CD4-positive, CD25-positive, alpha-beta regulatory T cell (primary cell): ENCODE data around the gene ZDHHC11B. TPM values are rescaled to one million over a fixed set of nuclear protein-coding genes. Genes with fewer than 3 reads are reported as not detected.
"Not testable (repeated sequence)": the region's sequence is repeated elsewhere in the genome, so short reads cannot be mapped to it uniquely, and the experiment has no call there.

Experiments used
- ATAC-seq, 2 donors: fragments of 150-1000 bp; cut with Tn5 transposase; one replicate each; pipeline ENCODE4 v1.10.0; 2021; ENCODE audit warnings: low read depth in 2 of 2, moderate number of reproducible peaks in 2 of 2, moderate library complexity in 1 of 2
- DNase-seq, 3 donors: peaks; one replicate each; pipeline versions ENCODE4 v3.0.0 to v3.0.0-alpha.2; 2012 to 2022; ENCODE audit warnings: mixed read lengths in 1 of 3
- H3K27ac ChIP-seq: one replicate; pipeline ENCODE4 v1.7.0; 2013; ENCODE audit warnings: mild to moderate bottlenecking, low read length; ENCODE audit not compliant: insufficient read depth, poor library complexity, severe bottlenecking
- H3K27me3 ChIP-seq: one replicate; pipeline ENCODE4 v1.7.0; 2013; ENCODE audit warnings: low read length; ENCODE audit not compliant: control insufficient read depth, insufficient read depth
- H3K36me3 ChIP-seq: one replicate; pipeline ENCODE4 v1.7.0; 2013; ENCODE audit warnings: mild to moderate bottlenecking, low read length, moderate library complexity; ENCODE audit not compliant: control insufficient read depth, insufficient read depth
- H3K4me1 ChIP-seq: 2 replicates; pipeline ENCODE4 v1.7.0; 2013; ENCODE audit warnings: mild to moderate bottlenecking, low read length; ENCODE audit not compliant: insufficient read depth, control insufficient read depth, poor library complexity, severe bottlenecking
- H3K4me3 ChIP-seq: one replicate; pipeline ENCODE4 v1.7.0; 2013; ENCODE audit warnings: low read depth, mild to moderate bottlenecking, low read length, moderate library complexity
- H3K9me3 ChIP-seq, 2 experiments: 1 replicate in 1 of 2; 2 replicates in 1 of 2; pipeline ENCODE4 v1.7.0; 2013; ENCODE audit warnings: low read length in 2 of 2, mild to moderate bottlenecking in 1 of 2, moderate library complexity in 1 of 2; ENCODE audit not compliant: control insufficient read depth in 2 of 2
- H3K27ac Mint-ChIP-seq, 3 donors: one replicate each; pipeline ENCODE4 v1.8.0; 2020 to 2022; ENCODE audit warnings: mild to moderate bottlenecking in 3 of 3, mixed read lengths in 3 of 3, moderate library complexity in 2 of 3
- H3K27me3 Mint-ChIP-seq: one replicate; pipeline ENCODE4 v1.8.0; 2022; ENCODE audit warnings: mild to moderate bottlenecking, mixed read lengths
- H3K36me3 Mint-ChIP-seq: one replicate; pipeline ENCODE4 v1.8.0; 2020; ENCODE audit warnings: mixed read lengths
- H3K4me1 Mint-ChIP-seq, 4 donors: one replicate each; pipeline ENCODE4 v1.8.0; 2020 to 2022; ENCODE audit warnings: mixed read lengths in 4 of 4, mild to moderate bottlenecking in 1 of 4
- H3K4me3 Mint-ChIP-seq, 4 donors: one replicate each; pipeline ENCODE4 v1.8.0; 2020 to 2022; ENCODE audit warnings: mild to moderate bottlenecking in 4 of 4, mixed read lengths in 4 of 4, moderate library complexity in 3 of 4
- H3K9me3 Mint-ChIP-seq, 7 donors: one replicate each; pipeline ENCODE4 v1.8.0; 2020 to 2022; ENCODE audit warnings: mixed read lengths in 7 of 7, mild to moderate bottlenecking in 3 of 7, moderate library complexity in 2 of 7
- polyA plus RNA-seq, 4 donors: library from polyadenylated mRNA; unstranded; fragments of 300-500 nt; fragmentation: Illumina TruSeq; gene quantifications; one replicate each; pipeline ENCODE4 v1.2.3, GENCODE V29; 2021
- total RNA-seq: library from RNA; stranded (reverse); gene quantifications from one replicate; pipeline ENCODE4 v1.2.3, GENCODE V29; 2022

ZDHHC11B gene
- total and polyA plus RNA-seq, 5 donors from 2014 or later, result 17.7 TPM; not detected in 4

GRCh38 chr5:713686-714085 lies 70.8 kb downstream of the ZDHHC11B start:
- ATAC-seq, H3K4me1 Mint-ChIP-seq, H3K4me3 ChIP-seq, H3K4me3 Mint-ChIP-seq, H3K9me3 ChIP-seq, H3K27ac Mint-ChIP-seq, H3K27ac ChIP-seq, H3K36me3 ChIP-seq, H3K36me3 Mint-ChIP-seq, H3K4me1 ChIP-seq, DNase-seq, H3K27me3 ChIP-seq: not testable (repeated sequence)
- Mint-ChIP-seq H3K9me3 (peaks cover 0 to 13% (median 8%) of the 10 kb centered on the region in 7 donors), H3K27me3 (peaks cover 17% of the 10 kb centered on the region)

GRCh38 chr5:708848-709517 lies 75.5 kb downstream of the ZDHHC11B start:
- not testable (repeated sequence) for ATAC-seq, H3K36me3 Mint-ChIP-seq

GRCh38 chr5:708374-708773 lies 76.2 kb downstream of the ZDHHC11B start:
- not testable (repeated sequence) for H3K4me1 ChIP-seq, H3K36me3 ChIP-seq, H3K9me3 Mint-ChIP-seq, H3K27me3 ChIP-seq, H3K9me3 ChIP-seq, H3K27ac Mint-ChIP-seq, DNase-seq, H3K36me3 Mint-ChIP-seq, ATAC-seq, H3K27ac ChIP-seq, H3K27me3 Mint-ChIP-seq, H3K4me1 Mint-ChIP-seq, H3K4me3 ChIP-seq, H3K4me3 Mint-ChIP-seq

More at GRCh38 chr5:708848-709517, 75.5 kb downstream of the ZDHHC11B start:
- DNase-seq, H3K9me3 Mint-ChIP-seq, H3K9me3 ChIP-seq, H3K4me3 ChIP-seq, H3K4me1 Mint-ChIP-seq, H3K4me3 Mint-ChIP-seq, H3K27ac Mint-ChIP-seq, H3K27me3 ChIP-seq, H3K27ac ChIP-seq, H3K36me3 ChIP-seq, H3K4me1 ChIP-seq, H3K27me3 Mint-ChIP-seq: not testable (repeated sequence)

GRCh38 chr5:706127-706526 lies 78.4 kb downstream of the ZDHHC11B start:
- not testable (repeated sequence) for H3K27me3 ChIP-seq, H3K4me3 ChIP-seq, H3K4me3 Mint-ChIP-seq, H3K27ac ChIP-seq, H3K4me1 ChIP-seq, ATAC-seq, H3K9me3 Mint-ChIP-seq, H3K27me3 Mint-ChIP-seq, H3K9me3 ChIP-seq, H3K27ac Mint-ChIP-seq, H3K36me3 Mint-ChIP-seq, H3K36me3 ChIP-seq, DNase-seq, H3K4me1 Mint-ChIP-seq

GRCh38 chr5:696753-697702 lies 87.5 kb downstream of the ZDHHC11B start:
- H3K9me3 ChIP-seq, result not testable (repeated sequence)

GRCh38 chr5:696191-696590 lies 88.3 kb downstream of the ZDHHC11B start:
- not testable (repeated sequence) for H3K9me3 ChIP-seq, H3K4me3 ChIP-seq, H3K4me3 Mint-ChIP-seq, H3K27ac Mint-ChIP-seq, H3K27ac ChIP-seq, H3K36me3 ChIP-seq, H3K36me3 Mint-ChIP-seq, DNase-seq, H3K27me3 ChIP-seq, ATAC-seq, H3K9me3 Mint-ChIP-seq, H3K4me1 Mint-ChIP-seq
- H3K27me3 Mint-ChIP-seq, result peaks cover 10% of the 10 kb centered on the region
- H3K4me1 ChIP-seq, result peaks cover 12% of the 10 kb centered on the region

More at GRCh38 chr5:696753-697702, 87.5 kb downstream of the ZDHHC11B start:
- not testable (repeated sequence) for H3K9me3 Mint-ChIP-seq, H3K36me3 ChIP-seq, H3K27me3 ChIP-seq, ATAC-seq, H3K4me3 Mint-ChIP-seq, DNase-seq, H3K4me1 ChIP-seq, H3K27ac ChIP-seq, H3K4me3 ChIP-seq, H3K4me1 Mint-ChIP-seq, H3K36me3 Mint-ChIP-seq, H3K27ac Mint-ChIP-seq
- H3K27me3 Mint-ChIP-seq, result peaks cover 12% of the 10 kb centered on the region

- H3K4me3 ChIP-seq, H3K27ac ChIP-seq, H3K36me3 ChIP-seq, H3K9me3 ChIP-seq, H3K27me3 Mint-ChIP-seq, H3K27me3 ChIP-seq, ATAC-seq, H3K4me1 Mint-ChIP-seq, H3K4me3 Mint-ChIP-seq, H3K36me3 Mint-ChIP-seq, DNase-seq, H3K9me3 Mint-ChIP-seq, H3K27ac Mint-ChIP-seq: not testable (repeated sequence)
- H3K4me1 ChIP-seq, result peaks cover 12% of the 10 kb centered on the region
These were observed 89.1 kb downstream of the ZDHHC11B start for GRCh38 chr5:695475-695874.
